Endothelial cell of umbilical vein (primary cell): Measurements from ENCODE around the gene OXCT2. TPM values are rescaled to one million over a fixed set of nuclear protein-coding genes. Genes with fewer than 3 reads are reported as not detected.
"Not testable (repeated sequence)": the region's sequence is repeated elsewhere in the genome, so short reads cannot be mapped to it uniquely, and the experiment has no call there.

Source experiments
- BruUV-seq: library from RNA; stranded (reverse); fragments of 400-500 nt; replicated peaks from 2 replicates; lab custom pipeline; 2021; lab: Mats Ljungman, UMichigan
- CTCF ChIA-PET: fragments of 300-600, 350-600 bp; sonication (Branson Sonifier 250); formaldehyde crosslinking; loops from one replicate; lab custom pipeline; 2021; ENCODE audit warnings: antibody characterized with exemption, inconsistent platforms; lab: Charles Lee
- POLR2A ChIA-PET: fragments of 300-600, 350-600 bp; sonication (Branson Sonifier 250); formaldehyde crosslinking; loops from one replicate; lab custom pipeline; 2021; ENCODE audit warnings: antibody characterized with exemption, inconsistent platforms; lab: Charles Lee
- DNase-seq: peaks from one replicate; pipeline ENCODE4 v3.0.0-alpha.2; 2011; ENCODE audit warnings: low read depth, low spot score
- FAIRE-seq: peaks from 2 replicates; lab custom pipeline; 2011; peaks lifted over from hg19 to GRCh38; lab: Jason Lieb, UNC
- H2AFZ ChIP-seq: 2 replicates; pipeline ENCODE4 v1.6.0; 2012; ENCODE audit warnings: low read depth, low read length, control low read depth, inconsistent platforms
- H3K27ac ChIP-seq: 2 replicates; pipeline ENCODE4 v1.5.1; 2011; ENCODE audit warnings: low read depth, mild to moderate bottlenecking, control low read depth, low read length, moderate library complexity; ENCODE audit not compliant: insufficient read depth
- H3K27me3 ChIP-seq, 2 experiments: 2 replicates each; pipeline versions ENCODE4 v1.6.0 to v1.6.1; 2011; ENCODE audit warnings: low read length in 2 of 2, mixed read lengths in 1 of 2; ENCODE audit not compliant: control insufficient read depth in 2 of 2, insufficient read depth in 2 of 2
- H3K36me3 ChIP-seq, 2 experiments: 2 replicates in 1 of 2; 3 replicates in 1 of 2; pipeline ENCODE4 v1.5.1; 2011; ENCODE audit warnings: low read length in 2 of 2, mild to moderate bottlenecking in 1 of 2, moderate library complexity in 1 of 2; ENCODE audit not compliant: control insufficient read depth in 2 of 2, insufficient read depth in 2 of 2; ENCODE audit errors: extremely low read depth in 1 of 2
- H3K4me1 ChIP-seq: 3 replicates; pipeline ENCODE4 v1.5.1; 2011; ENCODE audit warnings: mild to moderate bottlenecking, low read length; ENCODE audit not compliant: control insufficient read depth, insufficient read depth; ENCODE audit errors: extremely low read depth
- H3K4me2 ChIP-seq: 2 replicates; pipeline ENCODE4 v1.6.1; 2011; ENCODE audit warnings: low read length, control low read depth, mixed read lengths; ENCODE audit not compliant: insufficient read depth
- H3K4me3 ChIP-seq, 3 experiments: fragments of 200-600 bp in 1 of 3; sonication (generic), shearing (Covaris generic) in 1 of 3; replicated peaks in 1 of 3; 2 replicates each; pipeline ENCODE4 v1.5.1; 2011 to 2016; ENCODE audit warnings: control low read depth in 3 of 3, low read length in 3 of 3, mild to moderate bottlenecking in 2 of 3, inconsistent platforms in 1 of 3, low read depth in 1 of 3, moderate library complexity in 1 of 3; ENCODE audit not compliant: insufficient read depth in 1 of 3
- H3K79me2 ChIP-seq: 2 replicates; pipeline ENCODE4 v1.6.0; 2012; ENCODE audit warnings: low read length, inconsistent platforms; ENCODE audit not compliant: control insufficient read depth, insufficient read depth
- H3K9ac ChIP-seq: replicated peaks from 2 replicates; pipeline ENCODE3; 2011; ENCODE audit warnings: low read length, control low read depth; ENCODE audit not compliant: insufficient read depth; ENCODE audit errors: extremely low read depth
- H3K9me1 ChIP-seq: replicated peaks from 3 replicates; pipeline ENCODE4 v1.6.0; 2011; ENCODE audit warnings: mild to moderate bottlenecking, low read length; ENCODE audit not compliant: control insufficient read depth, insufficient read depth; ENCODE audit errors: extremely low read depth
- H3K9me3 ChIP-seq: replicated peaks from 2 replicates; pipeline ENCODE4 v1.5.1; 2012; ENCODE audit warnings: low read length, inconsistent platforms; ENCODE audit not compliant: control insufficient read depth, insufficient read depth
- H4K20me1 ChIP-seq: replicated peaks from 2 replicates; pipeline ENCODE3; 2011; ENCODE audit warnings: mild to moderate bottlenecking, low read length; ENCODE audit not compliant: control insufficient read depth, insufficient read depth; ENCODE audit errors: extremely low read depth
- CTCF ChIP-seq, 2 donors: IDR thresholded peaks; 1 replicate in 1 of 2; 2 replicates in 1 of 2; pipeline ENCODE4 v1.5.1; 2011; ENCODE audit warnings: low read length in 2 of 2, mild to moderate bottlenecking in 2 of 2, moderate library complexity in 2 of 2, control low read depth in 1 of 2, inconsistent platforms in 1 of 2, low read depth in 1 of 2; ENCODE audit not compliant: insufficient read depth in 1 of 2; ENCODE audit errors: extremely low read depth in 1 of 2
- JUN ChIP-seq: IDR thresholded peaks from 2 replicates; pipeline ENCODE4 v1.6.1; 2011; ENCODE audit warnings: borderline replicate concordance, low read depth; ENCODE audit not compliant: insufficient read length, insufficient read depth
- MAX ChIP-seq: IDR thresholded peaks from 2 replicates; pipeline ENCODE4 v1.6.1; 2011; ENCODE audit not compliant: insufficient read depth, insufficient read length
- POLR2A ChIP-seq: IDR thresholded peaks from 2 replicates; pipeline ENCODE4 v1.6.1; 2012; ENCODE audit warnings: low read depth, mild to moderate bottlenecking, control low read depth, low read length
- dilution Hi-C: fragments of 300-500 bp; cut with MboI; formaldehyde crosslinking; loops from one replicate; pipeline ENCODE4 v1.15.0; 2019; ENCODE audit warnings: low sequenced_read_pairs; ENCODE audit not compliant: extremely low pct_ligation_motif_present
- intact Hi-C: fragments of 100-400 bp; cut with micrococcal nuclease; formaldehyde crosslinking; loops from one replicate; pipeline ENCODE4 v1.10.0; 2022
- polyA plus RNA-seq, 4 experiments: library from polyadenylated mRNA; depleted of rRNA in 3 of 4; stranded (reverse) in 3 of 4; unstranded in 1 of 4; fragments of >200 nt; gene quantifications; 2 replicates each; pipeline versions ENCODE4 v1.2.1 to v1.2.3, GENCODE V29; 2011 to 2012; ENCODE audit warnings: missing spikeins in 1 of 4
- total RNA-seq: library from RNA; stranded (reverse); gene quantifications from 2 replicates; pipeline ENCODE4 v1.2.3, GENCODE V29; 2021

OXCT2 gene
- total and polyA plus RNA-seq, 2 donors (not counting 3 experiments of a cell fraction or from before 2014, with no cell fraction given), result 0.60 to 0.84 TPM

GRCh38 chr1:39798859-39799769 is 28.0 kb upstream of the OXCT2 start:
- H3K4me1 ChIP-seq, H3K27ac ChIP-seq, H3K9ac ChIP-seq, dilution Hi-C loops, H3K36me3 ChIP-seq, H4K20me1 ChIP-seq, H3K4me2 ChIP-seq, H3K27me3 ChIP-seq, H3K9me1 ChIP-seq, H3K79me2 ChIP-seq, H3K4me3 ChIP-seq, BruUV-seq, POLR2A ChIA-PET, H3K9me3 ChIP-seq: not testable (repeated sequence)
- CTCF ChIA-PET, result interaction anchor here (0.7 to 2.7 kb wide), 7 partner anchors 11 to 193 kb away, joined by 3 to 31 read pairs (median 3); no protein-coding TSS in a partner anchor
- DNase-seq, result peak; percentile 25
- peak; percentile 89 for FAIRE-seq
- intact Hi-C loops, result loop anchor here (1.0 kb wide), 2 partner anchors 97 to 193 kb away; no protein-coding TSS in a partner anchor
- TF ChIP-seq MAX (peak; percentile 37), CTCF (IDR thresholded peaks at IDR 0.05; ENCODE audit: extremely low read depth in 1 of 2, insufficient read depth in 1 of 2, low read depth in 1 of 2, low read length in 2 of 2) (peak in 1 of 2 donors; percentile 27)
- H2AFZ ChIP-seq, result peak overlapping the region; percentile 86

GRCh38 chr1:39795651-39796050 is 24.5 kb upstream of the OXCT2 start:
- BruUV-seq, result no TSS peak
- dilution Hi-C loops, result no loop called here

More at GRCh38 chr1:39795651-39796050, 24.5 kb upstream of the OXCT2 start:
- CTCF ChIA-PET, result interaction anchor here (1.1 kb wide), 1 partner anchor 189 kb away, joined by 3 read pairs; no protein-coding TSS in a partner anchor
- no peak for FAIRE-seq
- H3K4me3 ChIP-seq, result no peak overlapping the region
- intact Hi-C loops, result no loop called here
- no peak overlapping the region for H3K27ac ChIP-seq
- no peaks in the 10 kb centered on the region for H3K79me2 ChIP-seq
- peaks cover 5 to 7% of the 10 kb centered on the region in 2 experiments for H3K27me3 ChIP-seq
- H3K9me3 ChIP-seq, result no peaks in the 10 kb centered on the region
- no peaks in the 10 kb centered on the region for H3K9me1 ChIP-seq
- POLR2A ChIA-PET, result no interaction called here
- no peaks in the 10 kb centered on the region for H4K20me1 ChIP-seq
- H3K9ac ChIP-seq, result no peak overlapping the region
- TF ChIP-seq JUN (no peak), CTCF (IDR thresholded peaks at IDR 0.05; ENCODE audit: extremely low read depth in 1 of 2, insufficient read depth in 1 of 2, low read depth in 1 of 2, low read length in 2 of 2) (no peak), POLR2A (no peak)
- H2AFZ ChIP-seq, result no peak overlapping the region
- H3K4me2 ChIP-seq, result no peak overlapping the region
- no peaks in the 10 kb centered on the region for H3K4me1 ChIP-seq
- DNase-seq, result no peak
- no peaks in the 10 kb centered on the region for H3K36me3 ChIP-seq
